HEK293T (cell line): ENCODE results near the gene RAD51D.

Experiments
- CTCF ChIA-PET: fragments of 350-600 bp; formaldehyde crosslinking; extraction: SDS; loops from one replicate; lab custom pipeline; 2021; ENCODE audit warnings: antibody characterized with exemption, inconsistent platforms; lab: Yijun Ruan, JAX
- POLR2A ChIA-PET: fragments of 350-600 bp; formaldehyde crosslinking; extraction: SDS; loops from one replicate; lab custom pipeline; 2020; ENCODE audit warnings: antibody characterized with exemption, inconsistent platforms; lab: Yijun Ruan, JAX
- DNase-seq: peaks from one replicate; pipeline ENCODE4 v3.0.0; 2012; ENCODE audit warnings: mixed read lengths; ENCODE audit errors: extremely low spot score
- ARNT ChIP-seq: fragments of 450-650 bp; IDR thresholded peaks from 2 replicates; pipeline ENCODE4 v1.6.1; 2017; ENCODE audit warnings: mild to moderate bottlenecking
- BHLHE40 ChIP-seq: fragments of 450-650 bp; IDR thresholded peaks from 2 replicates; pipeline ENCODE4 v1.6.1; 2016; ENCODE audit warnings: mild to moderate bottlenecking, moderate library complexity, borderline replicate concordance
- CTBP1 ChIP-seq: fragments of 450-650 bp; IDR thresholded peaks from 2 replicates; pipeline ENCODE4 v1.6.1; 2016; ENCODE audit warnings: borderline replicate concordance
- ELF4 ChIP-seq: fragments of 450-650 bp; IDR thresholded peaks from 2 replicates; pipeline ENCODE4 v1.6.1; 2017; ENCODE audit warnings: antibody characterized with exemption
- FOXA1 ChIP-seq: fragments of 450-650 bp; IDR thresholded peaks from 2 replicates; pipeline ENCODE4 v1.6.1; 2016; ENCODE audit warnings: mild to moderate bottlenecking
- FOXK2 ChIP-seq: fragments of 450-650 bp; IDR thresholded peaks from 2 replicates; pipeline ENCODE4 v1.6.1; 2016; ENCODE audit warnings: mild to moderate bottlenecking
- FOXM1 ChIP-seq: fragments of 450-650 bp; IDR thresholded peaks from 2 replicates; pipeline ENCODE4 v1.6.1; 2017; ENCODE audit warnings: mild to moderate bottlenecking, borderline replicate concordance
- HDGF ChIP-seq: fragments of 450-650 bp; IDR thresholded peaks from 2 replicates; pipeline ENCODE4 v1.6.1; 2017; ENCODE audit warnings: antibody characterized with exemption, borderline replicate concordance
- L3MBTL2 ChIP-seq: fragments of 450-650 bp; conservative IDR thresholded peaks from 2 replicates; pipeline ENCODE4 v1.6.1; 2016; ENCODE audit warnings: mild to moderate bottlenecking
- LEF1 ChIP-seq: fragments of 450-650 bp; IDR thresholded peaks from 2 replicates; pipeline ENCODE4 v1.6.1; 2017; ENCODE audit warnings: mild to moderate bottlenecking, borderline replicate concordance
- NFRKB ChIP-seq: fragments of 450-650 bp; IDR thresholded peaks from 2 replicates; pipeline ENCODE4 v1.6.1; 2016; ENCODE audit warnings: mild to moderate bottlenecking, moderate library complexity
- PKNOX1 ChIP-seq: fragments of 450-650 bp; IDR thresholded peaks from 2 replicates; pipeline ENCODE4 v1.6.1; 2016
- SP1 ChIP-seq: fragments of 450-650 bp; IDR thresholded peaks from 2 replicates; pipeline ENCODE4 v1.6.1; 2017
- SUZ12 ChIP-seq: fragments of 450-650 bp; IDR thresholded peaks from 2 replicates; pipeline ENCODE4 v1.6.1; 2016; ENCODE audit warnings: mild to moderate bottlenecking
- TARDBP ChIP-seq: fragments of 450-650 bp; IDR thresholded peaks from 2 replicates; pipeline ENCODE4 v1.6.1; 2016
- ZNF384 ChIP-seq: fragments of 450-650 bp; IDR thresholded peaks from 2 replicates; pipeline ENCODE4 v1.6.1; 2016

The RAD51D gene

GRCh38 chr17:35132099-35132498 is 12.4 kb upstream of the RAD51D start:
- TF ChIP-seq ELF4 (no peak), NFRKB (no peak), ZNF384 (no peak), FOXK2 (no peak), SUZ12 (no peak), BHLHE40 (no peak), LEF1 (no peak), L3MBTL2 (no peak), HDGF (no peak)
- DNase-seq, result no peak
- POLR2A ChIA-PET, result no interaction called here
- CTCF ChIA-PET, result no interaction called here

GRCh38 chr17:35130392-35130791 is 10.7 kb upstream of the RAD51D start:
- CTCF ChIA-PET, result interaction anchor here (0.9 kb wide), 1 partner anchor 13 kb away, joined by 3 read pairs; no protein-coding TSS in a partner anchor
- DNase-seq, result no peak
- no peak for TF ChIP-seq ARNT
- no peak for TF ChIP-seq CTBP1
- no peak for TF ChIP-seq SUZ12
- TF ChIP-seq FOXA1, result no peak
- POLR2A ChIA-PET, result interaction anchor here (0.9 to 1.4 kb wide), 4 partner anchors 10 to 448 kb away, joined by 3 to 5 read pairs (median 4); partner anchors contain the start of genes NLE1 and PEX12

- TF ChIP-seq ARNT (no peak), NFRKB (no peak), FOXA1 (no peak), TARDBP (no peak), LEF1 (no peak), SUZ12 (no peak), ZNF384 (no peak)
- CTCF ChIA-PET, result no interaction called here
- DNase-seq, result no peak
- POLR2A ChIA-PET, result interaction anchor here (1.2 kb wide), 1 partner anchor 12 kb away, joined by 4 read pairs; no protein-coding TSS in a partner anchor
Observed at GRCh38 chr17:35129973-35130351, 10.3 kb upstream of the RAD51D start.

GRCh38 chr17:35129154-35129972 is 9.7 kb upstream of the RAD51D start:
- TF ChIP-seq CTBP1 (no peak), L3MBTL2 (no peak), BHLHE40 (no peak), ZNF384 (no peak)
- POLR2A ChIA-PET, result interaction anchor here (1.2 kb wide), 1 partner anchor 9 kb away, joined by 5 read pairs; no protein-coding TSS in a partner anchor
- CTCF ChIA-PET, result no interaction called here
- no peak for DNase-seq

- POLR2A ChIA-PET, result interaction anchor here (1.2 to 1.6 kb wide), 3 partner anchors 8 to 14 kb away, joined by 4 to 6 read pairs (median 5); partner anchors contain the start of gene NLE1
- DNase-seq, result no peak
- TF ChIP-seq NFRKB, result no peak
- TF ChIP-seq BHLHE40, result no peak
- no peak for TF ChIP-seq HDGF
- no peak for TF ChIP-seq FOXM1
- no peak for TF ChIP-seq FOXA1
- TF ChIP-seq SUZ12, result no peak
- TF ChIP-seq ELF4, result no peak
- TF ChIP-seq L3MBTL2, result no peak
- no peak for TF ChIP-seq PKNOX1
- no peak for TF ChIP-seq ZNF384
- no peak for TF ChIP-seq FOXK2
- no peak for TF ChIP-seq TARDBP
- no peak for TF ChIP-seq CTBP1
- TF ChIP-seq ARNT, result no peak
- no peak for TF ChIP-seq SP1
- TF ChIP-seq LEF1, result no peak
- CTCF ChIA-PET, result no interaction called here
Observed at GRCh38 chr17:35127751-35128514, 8.3 kb upstream of the RAD51D start.

- POLR2A ChIA-PET, result interaction anchor here (0.8 kb wide), 1 partner anchor 107 kb away, joined by 3 read pairs; no protein-coding TSS in a partner anchor
- no peak for TF ChIP-seq LEF1
- TF ChIP-seq SP1, result no peak
- TF ChIP-seq ELF4, result no peak
- TF ChIP-seq SUZ12, result no peak
- TF ChIP-seq TARDBP, result no peak
- no peak for TF ChIP-seq ARNT
- TF ChIP-seq ZNF384, result no peak
- TF ChIP-seq FOXM1, result no peak
- DNase-seq, result no peak
- CTCF ChIA-PET, result no interaction called here
Observed at GRCh38 chr17:35121315-35121714, 1.7 kb upstream of the RAD51D start, which contains the start of gene FNDC8. FNDC8 (plus strand) TSS chr17:35121615; CDS start chr17:35121694, 79 bp downstream.

- ChIA-PET POLR2A (interaction anchor here (1.2 kb wide), 1 partner anchor 13 kb away, joined by 4 read pairs; no protein-coding TSS in a partner anchor), CTCF (interaction anchor here (0.6 kb wide), 1 partner anchor 152 kb away, joined by 3 read pairs; no protein-coding TSS in a partner anchor)
- no peak for TF ChIP-seq TARDBP
- DNase-seq, result no peak
Observed at GRCh38 chr17:35117984-35118383, 1.7 kb downstream of the RAD51D start.
